ENCODE data around the gene PXDN.

The PXDN gene

DNA sequence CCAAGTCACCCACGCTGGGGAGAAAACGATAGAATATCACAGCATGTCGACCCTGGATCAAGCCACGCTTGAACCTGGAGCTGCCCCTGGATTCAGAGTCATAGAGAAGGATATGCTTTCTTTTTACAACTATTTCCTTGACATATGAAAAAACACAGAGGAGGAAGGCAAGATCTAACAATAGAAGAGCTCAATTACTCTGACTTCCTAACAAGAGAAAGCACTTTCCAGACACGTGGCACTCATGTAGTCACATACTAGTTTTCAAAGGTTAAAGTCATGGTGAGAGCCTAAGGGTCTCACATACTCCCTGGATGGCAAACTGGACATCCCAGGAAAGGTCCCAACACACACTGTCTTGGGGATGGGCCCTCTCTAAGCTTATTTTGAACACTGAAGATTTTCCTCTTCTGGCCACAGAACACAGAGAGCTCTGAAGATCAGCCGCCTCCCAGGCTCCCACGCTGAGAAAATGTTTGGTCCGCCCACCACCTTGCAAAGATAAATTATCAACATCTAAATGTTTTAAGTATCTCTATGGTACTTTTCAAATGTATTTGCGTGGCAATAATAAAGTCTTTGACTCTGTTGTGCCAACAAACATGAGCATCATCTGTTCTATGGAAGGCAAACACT lies 4.9 kb downstream of the PXDN start:
- TF ChIP-seq ISL1 (CRISPR knock-in tag; IDR thresholded peaks at IDR 0.05) (no peak), ESRRG (CRISPR knock-in tag; IDR thresholded peaks at IDR 0.05) (no peak), RARB (CRISPR knock-in tag; IDR thresholded peaks at IDR 0.05) (no peak), TCF4 (CRISPR knock-in tag; IDR thresholded peaks at IDR 0.05; ENCODE audit: borderline replicate concordance) (no peak)
- ATAC-seq: no peak

DNA sequence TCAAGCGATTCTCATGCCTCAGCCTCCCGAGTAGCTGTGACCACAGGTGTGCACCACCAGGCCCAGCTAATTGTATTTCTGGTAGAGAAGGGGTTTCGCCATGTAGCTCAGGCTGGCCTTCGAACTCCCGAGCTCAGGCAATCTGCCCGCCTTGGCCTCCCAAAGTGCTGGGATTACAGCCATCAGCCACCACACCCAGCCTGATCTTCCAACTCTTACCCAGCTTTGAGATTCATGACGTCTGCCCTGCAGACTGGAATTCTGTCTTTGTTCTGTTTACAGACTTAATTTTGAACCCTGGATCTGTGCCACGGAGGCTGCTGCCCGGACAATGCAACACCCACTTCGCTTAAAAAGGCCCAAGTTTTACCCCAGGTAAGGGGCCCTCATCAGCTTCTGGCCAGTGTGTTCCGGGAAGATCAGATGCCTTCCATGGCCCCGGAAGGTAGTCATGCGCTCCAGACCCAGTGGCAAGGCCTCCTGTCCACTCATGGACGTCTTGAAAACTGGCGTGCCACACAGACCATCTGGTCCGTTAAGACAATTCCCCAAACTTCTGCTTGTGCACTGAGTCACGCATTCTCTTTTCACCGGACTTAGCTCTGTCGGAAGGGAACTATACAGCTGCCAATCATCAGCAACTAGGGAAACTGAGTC lies 5.5 kb downstream of the PXDN start:
- TF ChIP-seq ZFP3 (CRISPR knock-in tag; IDR thresholded peaks at IDR 0.05) (no peak), GLIS3 (CRISPR knock-in tag; IDR thresholded peaks at IDR 0.05) (no peak), OSR1 (CRISPR knock-in tag; IDR thresholded peaks at IDR 0.05) (no peak), PPARA (CRISPR knock-in tag; IDR thresholded peaks at IDR 0.05; ENCODE audit: borderline replicate concordance) (no peak), ZNF565 (CRISPR knock-in tag; conservative IDR thresholded peaks at IDR 0.05; ENCODE audit: low read depth) (no peak), ZC3H10 (CRISPR knock-in tag; IDR thresholded peaks at IDR 0.05) (no peak), RARB (CRISPR knock-in tag; IDR thresholded peaks at IDR 0.05) (no peak), ISL1 (CRISPR knock-in tag; IDR thresholded peaks at IDR 0.05) (no peak)
- TF ChIP-seq, protein P1, sequence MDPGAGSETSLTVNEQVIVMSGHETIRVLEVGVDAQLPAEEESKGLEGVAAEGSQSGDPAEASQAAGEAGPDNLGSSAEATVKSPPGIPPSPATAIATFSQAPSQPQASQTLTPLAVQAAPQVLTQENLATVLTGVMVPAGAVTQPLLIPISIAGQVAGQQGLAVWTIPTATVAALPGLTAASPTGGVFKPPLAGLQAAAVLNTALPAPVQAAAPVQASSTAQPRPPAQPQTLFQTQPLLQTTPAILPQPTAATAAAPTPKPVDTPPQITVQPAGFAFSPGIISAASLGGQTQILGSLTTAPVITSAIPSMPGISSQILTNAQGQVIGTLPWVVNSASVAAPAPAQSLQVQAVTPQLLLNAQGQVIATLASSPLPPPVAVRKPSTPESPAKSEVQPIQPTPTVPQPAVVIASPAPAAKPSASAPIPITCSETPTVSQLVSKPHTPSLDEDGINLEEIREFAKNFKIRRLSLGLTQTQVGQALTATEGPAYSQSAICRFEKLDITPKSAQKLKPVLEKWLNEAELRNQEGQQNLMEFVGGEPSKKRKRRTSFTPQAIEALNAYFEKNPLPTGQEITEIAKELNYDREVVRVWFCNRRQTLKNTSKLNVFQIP (CRISPR knock-in tag; IDR thresholded peaks at IDR 0.05; ENCODE audit: borderline replicate concordance, low read depth): no peak
- TF ChIP-seq, protein P2, sequence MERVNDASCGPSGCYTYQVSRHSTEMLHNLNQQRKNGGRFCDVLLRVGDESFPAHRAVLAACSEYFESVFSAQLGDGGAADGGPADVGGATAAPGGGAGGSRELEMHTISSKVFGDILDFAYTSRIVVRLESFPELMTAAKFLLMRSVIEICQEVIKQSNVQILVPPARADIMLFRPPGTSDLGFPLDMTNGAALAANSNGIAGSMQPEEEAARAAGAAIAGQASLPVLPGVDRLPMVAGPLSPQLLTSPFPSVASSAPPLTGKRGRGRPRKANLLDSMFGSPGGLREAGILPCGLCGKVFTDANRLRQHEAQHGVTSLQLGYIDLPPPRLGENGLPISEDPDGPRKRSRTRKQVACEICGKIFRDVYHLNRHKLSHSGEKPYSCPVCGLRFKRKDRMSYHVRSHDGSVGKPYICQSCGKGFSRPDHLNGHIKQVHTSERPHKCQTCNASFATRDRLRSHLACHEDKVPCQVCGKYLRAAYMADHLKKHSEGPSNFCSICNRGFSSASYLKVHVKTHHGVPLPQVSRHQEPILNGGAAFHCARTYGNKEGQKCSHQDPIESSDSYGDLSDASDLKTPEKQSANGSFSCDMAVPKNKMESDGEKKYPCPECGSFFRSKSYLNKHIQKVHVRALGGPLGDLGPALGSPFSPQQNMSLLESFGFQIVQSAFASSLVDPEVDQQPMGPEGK (CRISPR knock-in tag; IDR thresholded peaks at IDR 0.05; ENCODE audit: borderline replicate concordance): no peak
- TF ChIP-seq, protein P3, sequence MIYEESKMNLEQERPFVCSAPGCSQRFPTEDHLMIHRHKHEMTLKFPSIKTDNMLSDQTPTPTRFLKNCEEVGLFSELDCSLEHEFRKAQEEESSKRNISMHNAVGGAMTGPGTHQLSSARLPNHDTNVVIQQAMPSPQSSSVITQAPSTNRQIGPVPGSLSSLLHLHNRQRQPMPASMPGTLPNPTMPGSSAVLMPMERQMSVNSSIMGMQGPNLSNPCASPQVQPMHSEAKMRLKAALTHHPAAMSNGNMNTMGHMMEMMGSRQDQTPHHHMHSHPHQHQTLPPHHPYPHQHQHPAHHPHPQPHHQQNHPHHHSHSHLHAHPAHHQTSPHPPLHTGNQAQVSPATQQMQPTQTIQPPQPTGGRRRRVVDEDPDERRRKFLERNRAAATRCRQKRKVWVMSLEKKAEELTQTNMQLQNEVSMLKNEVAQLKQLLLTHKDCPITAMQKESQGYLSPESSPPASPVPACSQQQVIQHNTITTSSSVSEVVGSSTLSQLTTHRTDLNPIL (CRISPR knock-in tag; IDR thresholded peaks at IDR 0.05; ENCODE audit: low read depth): no peak
- no peak for ATAC-seq

DNA sequence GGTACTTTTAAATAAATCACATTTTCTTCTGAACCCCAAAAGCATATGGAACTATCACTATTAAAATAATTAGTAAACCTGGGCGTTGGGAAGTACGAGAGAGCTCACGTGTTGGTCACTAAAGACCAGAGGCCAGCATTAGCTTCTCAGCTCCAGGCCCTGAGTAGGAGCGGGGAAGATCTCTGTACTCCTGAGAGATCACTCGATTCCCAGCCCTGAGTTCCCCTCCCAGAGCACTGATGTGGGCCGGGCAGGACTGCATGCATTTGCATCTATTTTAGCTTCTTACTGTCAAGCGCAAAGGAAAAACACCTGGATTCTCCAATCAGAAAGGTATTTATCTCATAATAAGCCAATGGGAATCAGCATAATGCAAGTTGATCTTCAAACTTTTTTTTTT lies 6.2 kb downstream of the PXDN start:
- ATAC-seq: no peak
- TF ChIP-seq GLIS3 (CRISPR knock-in tag; IDR thresholded peaks at IDR 0.05) (no peak), ARNTL (CRISPR knock-in tag; IDR thresholded peaks at IDR 0.05; ENCODE audit: borderline replicate concordance, low read depth) (no peak), ZC3H10 (CRISPR knock-in tag; IDR thresholded peaks at IDR 0.05) (no peak), BACH2 (CRISPR knock-in tag; IDR thresholded peaks at IDR 0.05; ENCODE audit: borderline replicate concordance) (no peak), ZNF8 (CRISPR knock-in tag; IDR thresholded peaks at IDR 0.05) (no peak), OSR1 (CRISPR knock-in tag; IDR thresholded peaks at IDR 0.05) (no peak), ESRRG (CRISPR knock-in tag; IDR thresholded peaks at IDR 0.05) (no peak), ZFP3 (CRISPR knock-in tag; IDR thresholded peaks at IDR 0.05) (no peak)
- TF ChIP-seq, protein P4, sequence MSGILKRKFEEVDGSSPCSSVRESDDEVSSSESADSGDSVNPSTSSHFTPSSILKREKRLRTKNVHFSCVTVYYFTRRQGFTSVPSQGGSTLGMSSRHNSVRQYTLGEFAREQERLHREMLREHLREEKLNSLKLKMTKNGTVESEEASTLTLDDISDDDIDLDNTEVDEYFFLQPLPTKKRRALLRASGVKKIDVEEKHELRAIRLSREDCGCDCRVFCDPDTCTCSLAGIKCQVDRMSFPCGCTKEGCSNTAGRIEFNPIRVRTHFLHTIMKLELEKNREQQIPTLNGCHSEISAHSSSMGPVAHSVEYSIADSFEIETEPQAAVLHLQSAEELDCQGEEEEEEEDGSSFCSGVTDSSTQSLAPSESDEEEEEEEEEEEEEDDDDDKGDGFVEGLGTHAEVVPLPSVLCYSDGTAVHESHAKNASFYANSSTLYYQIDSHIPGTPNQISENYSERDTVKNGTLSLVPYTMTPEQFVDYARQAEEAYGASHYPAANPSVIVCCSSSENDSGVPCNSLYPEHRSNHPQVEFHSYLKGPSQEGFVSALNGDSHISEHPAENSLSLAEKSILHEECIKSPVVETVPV (CRISPR knock-in tag; IDR thresholded peaks at IDR 0.05): no peak
- TF ChIP-seq, protein P3 (CRISPR knock-in tag; IDR thresholded peaks at IDR 0.05; ENCODE audit: low read depth): no peak

DNA sequence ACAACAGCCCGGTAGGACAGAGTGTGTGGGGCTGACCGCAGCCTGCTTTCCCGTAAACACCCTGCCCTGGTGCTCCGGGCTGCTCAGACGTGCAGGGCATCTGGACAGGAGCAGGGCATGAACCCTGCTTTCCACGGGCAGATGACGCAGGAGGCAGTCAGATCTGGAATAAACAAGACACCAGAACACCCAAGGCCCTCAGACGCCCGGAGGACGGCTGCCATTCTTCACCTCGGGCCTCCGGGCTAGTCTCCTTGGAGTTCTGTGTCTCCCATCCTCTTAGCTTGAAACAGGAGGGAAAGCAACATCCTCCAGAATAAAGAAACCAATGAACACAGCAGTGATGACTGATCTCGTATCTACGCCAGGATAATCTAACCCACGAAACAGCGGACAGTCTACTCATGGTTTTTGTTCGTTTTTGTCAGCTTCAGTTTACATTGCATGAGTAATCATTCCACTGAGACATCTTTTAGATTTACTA lies 7.3 kb downstream of the PXDN start:
- TF ChIP-seq ZFP3 (CRISPR knock-in tag; IDR thresholded peaks at IDR 0.05) (peak; percentile 70), ZNF8 (CRISPR knock-in tag; IDR thresholded peaks at IDR 0.05) (no peak), SNAI2 (CRISPR knock-in tag; IDR thresholded peaks at IDR 0.05) (peak; percentile 73; the same call in 1 of the 2 replicates), ISL1 (CRISPR knock-in tag; IDR thresholded peaks at IDR 0.05) (no peak), GLIS3 (CRISPR knock-in tag; IDR thresholded peaks at IDR 0.05) (peak; percentile 46), TCF4 (CRISPR knock-in tag; IDR thresholded peaks at IDR 0.05; ENCODE audit: borderline replicate concordance) (peak; percentile 83; the same call in 1 of the 2 replicates), ZNF565 (CRISPR knock-in tag; conservative IDR thresholded peaks at IDR 0.05; ENCODE audit: low read depth) (peak; percentile 2; the same call in 1 of the 2 replicates), PPARA (CRISPR knock-in tag; IDR thresholded peaks at IDR 0.05; ENCODE audit: borderline replicate concordance) (no peak), ESRRG (CRISPR knock-in tag; IDR thresholded peaks at IDR 0.05) (no peak), CSDC2 (CRISPR knock-in tag; IDR thresholded peaks at IDR 0.05) (0 out of 2 replicates have a peak, but pooled peaks have one; percentile 28)
- TF ChIP-seq, protein P5, sequence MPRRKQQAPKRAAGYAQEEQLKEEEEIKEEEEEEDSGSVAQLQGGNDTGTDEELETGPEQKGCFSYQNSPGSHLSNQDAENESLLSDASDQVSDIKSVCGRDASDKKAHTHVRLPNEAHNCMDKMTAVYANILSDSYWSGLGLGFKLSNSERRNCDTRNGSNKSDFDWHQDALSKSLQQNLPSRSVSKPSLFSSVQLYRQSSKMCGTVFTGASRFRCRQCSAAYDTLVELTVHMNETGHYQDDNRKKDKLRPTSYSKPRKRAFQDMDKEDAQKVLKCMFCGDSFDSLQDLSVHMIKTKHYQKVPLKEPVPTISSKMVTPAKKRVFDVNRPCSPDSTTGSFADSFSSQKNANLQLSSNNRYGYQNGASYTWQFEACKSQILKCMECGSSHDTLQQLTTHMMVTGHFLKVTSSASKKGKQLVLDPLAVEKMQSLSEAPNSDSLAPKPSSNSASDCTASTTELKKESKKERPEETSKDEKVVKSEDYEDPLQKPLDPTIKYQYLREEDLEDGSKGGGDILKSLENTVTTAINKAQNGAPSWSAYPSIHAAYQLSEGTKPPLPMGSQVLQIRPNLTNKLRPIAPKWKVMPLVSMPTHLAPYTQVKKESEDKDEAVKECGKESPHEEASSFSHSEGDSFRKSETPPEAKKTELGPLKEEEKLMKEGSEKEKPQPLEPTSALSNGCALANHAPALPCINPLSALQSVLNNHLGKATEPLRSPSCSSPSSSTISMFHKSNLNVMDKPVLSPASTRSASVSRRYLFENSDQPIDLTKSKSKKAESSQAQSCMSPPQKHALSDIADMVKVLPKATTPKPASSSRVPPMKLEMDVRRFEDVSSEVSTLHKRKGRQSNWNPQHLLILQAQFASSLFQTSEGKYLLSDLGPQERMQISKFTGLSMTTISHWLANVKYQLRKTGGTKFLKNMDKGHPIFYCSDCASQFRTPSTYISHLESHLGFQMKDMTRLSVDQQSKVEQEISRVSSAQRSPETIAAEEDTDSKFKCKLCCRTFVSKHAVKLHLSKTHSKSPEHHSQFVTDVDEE (CRISPR knock-in tag; IDR thresholded peaks at IDR 0.05): peak; percentile 95
- TF ChIP-seq, protein P2 (CRISPR knock-in tag; IDR thresholded peaks at IDR 0.05; ENCODE audit: borderline replicate concordance): no peak
- ATAC-seq: peak; percentile 70
